ENCODE results near the gene FIBP. TPM values are rescaled to one million over a fixed set of nuclear protein-coding genes. Genes with fewer than 3 reads are reported as not detected.

The FIBP gene
- total and polyA plus RNA-seq, 2 experiments from 2014 or later: 200 to 201 TPM

DNA sequence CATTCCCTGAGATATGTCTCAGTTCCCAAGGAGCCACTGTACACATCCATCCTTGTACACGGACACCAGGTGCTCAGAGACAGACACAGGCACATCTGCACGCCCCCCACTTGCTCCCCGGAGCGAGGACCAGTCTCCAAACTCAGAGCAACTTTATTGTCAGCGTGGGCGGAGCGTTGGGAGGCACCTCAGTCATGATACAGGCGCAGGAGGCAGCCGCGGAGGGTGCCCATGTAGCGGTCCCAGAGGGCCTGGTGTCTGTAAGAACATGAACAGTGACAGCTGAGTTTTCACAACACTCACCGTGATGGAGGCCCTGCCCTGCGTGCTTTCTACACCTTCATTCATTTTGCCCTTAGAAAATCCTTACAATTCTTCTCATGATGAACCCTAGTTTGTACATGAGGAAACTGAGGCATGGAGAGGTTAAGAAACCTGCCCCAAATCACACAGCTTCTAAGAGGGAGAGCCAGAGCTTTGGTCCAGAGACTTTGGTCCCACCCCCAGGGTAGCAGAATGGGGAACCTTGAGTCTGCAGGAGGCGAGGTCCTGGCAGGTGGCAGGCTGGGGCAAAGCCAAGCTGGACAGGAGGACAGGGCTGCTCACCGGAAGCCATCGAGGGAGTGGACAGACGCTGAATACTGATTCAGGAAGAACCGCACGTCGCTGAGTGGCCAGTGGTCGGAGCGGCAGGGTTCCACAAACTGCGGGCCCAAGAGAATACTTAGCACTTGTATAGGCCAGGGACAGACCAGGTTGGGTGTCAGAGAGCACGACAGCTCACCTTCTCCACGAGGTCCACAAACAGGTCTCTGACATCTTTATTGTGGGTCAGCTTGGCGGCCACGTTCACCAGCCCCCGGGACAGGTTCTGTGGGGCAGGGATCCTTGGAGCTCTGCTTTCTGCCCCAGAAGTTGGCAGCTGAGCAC lies 4.2 kb downstream of the FIBP start:
- in situ Hi-C loops (cut with MboI): loop anchor here (10.0 kb wide), 1 partner anchor 101 kb away; no protein-coding TSS in a partner anchor
- Histone ChIP-seq H3K9me3 (ENCODE audit: low read depth) (no peaks in the 10 kb centered on the region), H3K27ac (no peak overlapping the region)

DNA sequence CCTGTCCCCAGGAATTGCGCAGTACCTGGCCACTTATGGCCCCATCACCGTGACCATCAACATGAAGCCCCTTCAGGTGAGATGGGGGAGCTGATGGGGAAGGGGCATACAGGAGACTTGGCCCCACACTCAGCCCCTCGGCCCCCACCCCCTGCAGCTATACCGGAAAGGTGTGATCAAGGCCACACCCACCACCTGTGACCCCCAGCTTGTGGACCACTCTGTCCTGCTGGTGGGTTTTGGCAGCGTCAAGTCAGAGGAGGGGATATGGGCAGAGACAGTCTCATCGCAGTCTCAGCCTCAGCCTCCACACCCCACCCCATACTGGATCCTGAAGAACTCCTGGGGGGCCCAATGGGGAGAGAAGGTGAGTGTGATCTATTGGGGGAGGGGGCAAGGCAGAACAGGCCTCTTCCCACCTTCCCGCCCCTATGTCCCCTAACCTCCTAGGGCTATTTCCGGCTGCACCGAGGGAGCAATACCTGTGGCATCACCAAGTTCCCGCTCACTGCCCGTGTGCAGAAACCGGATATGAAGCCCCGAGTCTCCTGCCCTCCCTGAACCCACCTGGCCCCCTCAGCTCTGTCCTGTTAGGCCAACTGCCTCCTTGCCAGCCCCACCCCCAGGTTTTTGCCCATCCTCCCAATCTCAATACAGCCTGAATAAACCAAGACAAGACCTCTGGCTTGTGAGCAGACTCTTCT lies 5.1 kb downstream of the FIBP start:
- no peak for DNase-seq
- H3K4me3 ChIP-seq: no peak overlapping the region
- H3F3A ChIP-seq (ENCODE audit: insufficient read depth): peaks cover 21% of the 10 kb centered on the region
- WGBS, 2 experiments (ENCODE audit: low coverage in 1 of 2, low lambda C conversion rate in 2 of 2, missing lambda C conversion rate in 2 of 2): 88 to 95% methylated on average over 9 to 13 of the region's 13 CpGs
- TF ChIP-seq EZH2phosphoT487 (IDR thresholded peaks at IDR 0.05; ENCODE audit: insufficient read depth, low read depth) (no peak), EZH2 (IDR thresholded peaks at IDR 0.05; ENCODE audit: insufficient read depth, poor library complexity, severe bottlenecking) (no peak)
- in situ Hi-C loops (cut with MboI): loop anchor here (10.0 kb wide), 1 partner anchor 102 kb away; no protein-coding TSS in a partner anchor
- peaks cover 12% of the 10 kb centered on the region for H3K4me1 ChIP-seq (ENCODE audit: insufficient read depth)
- no peak overlapping the region for H2AFZ ChIP-seq
- H3K9me3 ChIP-seq (ENCODE audit: low read depth): no peaks in the 10 kb centered on the region
- H3K27ac ChIP-seq: no peak overlapping the region
- no peak overlapping the region for H3K9ac ChIP-seq
- no peaks in the 10 kb centered on the region for H3K27me3 ChIP-seq (replicated peaks; ENCODE audit: insufficient read depth)
- no peak overlapping the region for H3K4me2 ChIP-seq (ENCODE audit: unreplicated experiment)
- no peaks in the 10 kb centered on the region for H3K9me2 ChIP-seq (ENCODE audit: insufficient read depth)
- H4K20me1 ChIP-seq (ENCODE audit: insufficient read depth): no peaks in the 10 kb centered on the region
- peaks cover 48% of the 10 kb centered on the region for H3K79me2 ChIP-seq (ENCODE audit: insufficient read depth)
- H3K36me3 ChIP-seq (ENCODE audit: low read depth): peaks cover 14% of the 10 kb centered on the region; the same call in 1 of the 2 replicates

More for the DNA sequence above, 4.2 kb downstream of the FIBP start:
- H3K4me3 ChIP-seq: no peak overlapping the region
- H3K79me2 ChIP-seq (ENCODE audit: insufficient read depth): peaks cover 48% of the 10 kb centered on the region
- H2AFZ ChIP-seq: no peak overlapping the region
- DNase-seq: no peak
- H3K9ac ChIP-seq: no peak overlapping the region
- H3K9me2 ChIP-seq (ENCODE audit: insufficient read depth): no peaks in the 10 kb centered on the region
- peaks cover 26% of the 10 kb centered on the region for H3F3A ChIP-seq (ENCODE audit: insufficient read depth)
- WGBS, 2 experiments (ENCODE audit: low coverage in 1 of 2, low lambda C conversion rate in 2 of 2, missing lambda C conversion rate in 2 of 2): 80% methylated on average over 28 of the region's 28 CpGs
- H3K4me2 ChIP-seq (ENCODE audit: unreplicated experiment): no peak overlapping the region
- peaks cover 12% of the 10 kb centered on the region for H3K4me1 ChIP-seq (ENCODE audit: insufficient read depth)
- TF ChIP-seq EZH2phosphoT487 (IDR thresholded peaks at IDR 0.05; ENCODE audit: insufficient read depth, low read depth) (no peak), EZH2 (IDR thresholded peaks at IDR 0.05; ENCODE audit: insufficient read depth, poor library complexity, severe bottlenecking) (no peak)
- no peaks in the 10 kb centered on the region for H3K27me3 ChIP-seq (replicated peaks; ENCODE audit: insufficient read depth)
- H3K36me3 ChIP-seq (ENCODE audit: low read depth): peaks cover 14% of the 10 kb centered on the region; the same call in 1 of the 2 replicates
- H4K20me1 ChIP-seq (ENCODE audit: insufficient read depth): no peaks in the 10 kb centered on the region

DNA sequence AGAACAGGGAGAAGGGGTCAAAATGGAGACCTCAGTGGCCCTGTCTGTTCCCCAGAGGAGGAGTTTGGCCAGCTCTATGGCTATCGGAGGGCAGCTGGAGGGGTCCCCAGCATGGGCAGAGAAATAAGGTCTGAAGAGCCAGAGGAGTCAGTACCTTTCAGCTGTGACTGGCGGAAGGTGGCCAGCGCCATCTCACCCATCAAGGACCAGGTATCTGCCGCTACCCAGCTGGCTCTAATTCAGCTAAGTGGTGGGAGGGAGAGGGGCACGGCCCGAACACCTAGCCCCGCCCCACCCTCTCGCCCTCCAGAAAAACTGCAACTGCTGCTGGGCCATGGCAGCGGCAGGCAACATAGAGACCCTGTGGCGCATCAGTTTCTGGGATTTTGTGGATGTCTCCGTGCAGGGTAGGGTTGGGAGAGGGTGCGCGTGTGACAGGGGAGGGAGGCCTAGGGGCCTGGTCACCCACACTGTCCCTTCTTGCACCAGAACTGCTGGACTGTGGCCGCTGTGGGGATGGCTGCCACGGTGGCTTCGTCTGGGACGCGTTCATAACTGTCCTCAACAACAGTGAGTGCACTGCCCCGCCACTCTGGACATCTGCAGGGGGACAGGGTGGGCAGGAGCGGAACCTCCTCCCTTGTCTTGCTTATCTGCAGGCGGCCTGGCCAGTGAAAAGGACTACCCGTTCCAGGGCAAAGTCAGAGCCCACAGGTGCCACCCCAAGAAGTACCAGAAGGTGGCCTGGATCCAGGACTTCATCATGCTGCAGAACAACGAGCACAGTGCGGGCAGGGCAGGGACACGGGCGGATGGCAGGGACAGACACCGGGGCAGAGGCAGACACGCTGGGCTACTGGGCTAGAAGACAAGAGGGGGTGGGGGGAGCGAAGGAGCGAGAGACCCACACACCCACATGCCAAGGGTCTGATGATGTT lies 5.9 kb downstream of the FIBP start:
- peaks cover 17% of the 10 kb centered on the region for H3F3A ChIP-seq (ENCODE audit: insufficient read depth)
- peaks cover 10% of the 10 kb centered on the region for H3K4me1 ChIP-seq (ENCODE audit: insufficient read depth)
- no peak overlapping the region for H3K4me2 ChIP-seq (ENCODE audit: unreplicated experiment)
- H3K27me3 ChIP-seq (replicated peaks; ENCODE audit: insufficient read depth): no peaks in the 10 kb centered on the region
- no peak overlapping the region for H3K27ac ChIP-seq
- no peaks in the 10 kb centered on the region for H3K9me3 ChIP-seq (ENCODE audit: low read depth)
- H3K4me3 ChIP-seq: no peak overlapping the region
- peaks cover 14% of the 10 kb centered on the region; the same call in 1 of the 2 replicates for H3K36me3 ChIP-seq (ENCODE audit: low read depth)
- no peaks in the 10 kb centered on the region for H3K9me2 ChIP-seq (ENCODE audit: insufficient read depth)
- no peak overlapping the region for H3K9ac ChIP-seq
- H4K20me1 ChIP-seq (ENCODE audit: insufficient read depth): no peaks in the 10 kb centered on the region
- TF ChIP-seq EZH2phosphoT487 (IDR thresholded peaks at IDR 0.05; ENCODE audit: insufficient read depth, low read depth) (no peak), EZH2 (IDR thresholded peaks at IDR 0.05; ENCODE audit: insufficient read depth, poor library complexity, severe bottlenecking) (no peak)
- H2AFZ ChIP-seq: no peak overlapping the region
- in situ Hi-C loops (cut with MboI): loop anchor here (10.0 kb wide), 1 partner anchor 102 kb away; no protein-coding TSS in a partner anchor
- H3K79me2 ChIP-seq (ENCODE audit: insufficient read depth): peaks cover 43% of the 10 kb centered on the region
- WGBS, 2 experiments (ENCODE audit: low coverage in 1 of 2, low lambda C conversion rate in 2 of 2, missing lambda C conversion rate in 2 of 2): 92 to 94% methylated on average over 26 to 30 of the region's 30 CpGs
- DNase-seq: no peak

All from GM23248 (cell line).